ENCODE measurements around the gene FXR2.

FXR2 gene

DNA sequence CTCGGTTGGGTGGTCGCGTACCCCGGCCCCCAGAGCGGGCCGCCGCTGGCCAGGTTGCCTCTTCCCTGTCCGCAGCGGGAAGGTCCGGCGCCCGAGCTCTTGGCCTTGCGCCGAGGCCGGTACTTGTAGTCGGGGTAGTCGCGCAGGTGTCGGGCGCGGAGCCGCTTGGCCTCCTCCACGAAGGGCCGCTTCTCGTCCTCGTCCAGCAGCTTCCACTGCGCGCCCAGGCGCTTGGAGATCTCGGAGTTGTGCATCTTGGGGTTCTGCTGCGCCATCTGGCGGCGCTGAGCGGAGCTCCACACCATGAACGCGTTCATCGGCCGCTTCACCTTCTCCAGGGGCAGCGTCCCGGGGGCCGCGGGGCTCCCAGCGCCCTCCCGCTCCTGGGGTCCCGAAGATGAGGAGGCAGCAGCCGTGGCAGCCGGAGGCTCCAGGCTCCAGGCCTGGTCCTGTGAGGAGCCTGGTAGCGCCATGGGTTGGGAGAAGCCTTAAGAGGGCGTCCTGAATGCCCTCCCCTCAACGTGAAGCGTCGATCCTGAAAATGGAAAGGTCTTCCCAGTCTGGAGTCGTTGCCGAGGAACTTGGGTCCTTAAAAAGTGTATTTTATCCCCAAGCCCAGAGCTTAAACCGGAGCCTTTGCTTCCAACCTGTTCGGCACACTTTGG lies 25.4 kb downstream of the FXR2 start:
- DNase-seq (ENCODE audit: low read depth, low spot score), result no peak

DNA sequence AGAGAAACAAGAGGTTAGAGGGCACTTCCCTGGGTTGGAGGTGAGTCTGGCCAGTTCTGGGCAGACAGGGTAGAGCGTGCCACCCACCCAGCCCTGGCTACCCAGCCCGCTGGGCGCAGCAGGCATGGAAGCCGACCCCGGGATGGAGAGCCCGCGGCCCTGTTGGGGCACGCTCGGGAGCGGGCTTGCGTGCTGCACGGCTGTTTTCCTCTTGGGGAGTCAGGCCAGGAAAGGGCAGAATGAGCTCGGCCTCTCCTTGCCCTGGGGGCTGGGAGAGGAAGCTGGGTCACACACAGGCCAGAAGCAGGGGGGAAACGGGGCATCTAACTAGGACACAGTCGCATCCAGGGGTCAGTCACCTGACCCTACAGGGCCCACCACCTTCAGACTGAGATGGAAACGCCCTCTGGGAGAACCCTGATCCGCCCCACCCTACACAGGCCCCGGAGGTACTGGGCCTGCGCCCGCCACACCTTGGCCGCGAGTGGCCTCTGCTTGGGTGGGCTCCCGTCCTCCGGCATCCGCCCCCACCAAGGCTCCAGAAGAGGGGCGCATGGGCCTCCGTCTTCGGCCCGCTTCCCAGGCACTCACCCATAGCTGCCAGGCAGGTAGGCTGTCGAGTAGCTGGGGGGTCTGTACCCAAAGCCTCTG lies 26.0 kb downstream of the FXR2 start:
- no peak for DNase-seq (ENCODE audit: low read depth, low spot score)

DNA sequence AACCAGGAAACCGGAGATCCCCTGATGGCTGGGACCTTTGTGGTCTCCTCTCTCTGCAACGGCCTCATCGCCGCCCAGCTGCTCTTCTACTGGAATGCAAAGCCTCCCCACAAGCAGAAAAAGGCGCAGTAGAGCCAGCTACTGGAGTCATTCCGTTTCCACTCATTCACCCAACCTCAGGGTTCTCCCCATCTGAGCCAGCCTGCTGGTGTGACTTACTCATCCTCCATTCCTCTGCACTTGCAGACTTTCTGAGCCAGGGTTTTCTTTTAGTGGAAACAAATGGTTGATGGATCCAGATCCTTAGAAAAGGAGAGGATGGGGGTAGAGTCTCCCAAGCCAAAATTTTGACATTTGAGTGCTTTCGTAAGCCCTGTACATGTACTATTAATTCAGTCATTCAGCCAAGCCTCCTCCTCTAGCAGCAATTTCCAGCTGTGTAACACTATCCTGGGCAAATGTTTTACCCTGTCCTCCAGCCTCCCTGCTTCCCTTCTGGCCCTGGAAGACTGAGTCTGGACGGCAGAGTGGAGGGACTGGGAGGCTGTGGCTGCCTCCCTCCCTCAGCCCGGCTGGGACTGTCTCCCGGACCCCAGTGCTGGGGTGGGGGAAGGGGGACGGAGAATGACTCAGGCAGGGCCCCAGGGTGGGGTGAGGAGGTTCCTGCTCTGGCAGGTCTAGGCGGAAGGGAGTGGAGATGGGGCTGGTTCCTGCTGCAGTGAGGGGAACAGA lies 27.1 kb downstream of the FXR2 start:
- no peak for DNase-seq (ENCODE audit: low read depth, low spot score)

DNA sequence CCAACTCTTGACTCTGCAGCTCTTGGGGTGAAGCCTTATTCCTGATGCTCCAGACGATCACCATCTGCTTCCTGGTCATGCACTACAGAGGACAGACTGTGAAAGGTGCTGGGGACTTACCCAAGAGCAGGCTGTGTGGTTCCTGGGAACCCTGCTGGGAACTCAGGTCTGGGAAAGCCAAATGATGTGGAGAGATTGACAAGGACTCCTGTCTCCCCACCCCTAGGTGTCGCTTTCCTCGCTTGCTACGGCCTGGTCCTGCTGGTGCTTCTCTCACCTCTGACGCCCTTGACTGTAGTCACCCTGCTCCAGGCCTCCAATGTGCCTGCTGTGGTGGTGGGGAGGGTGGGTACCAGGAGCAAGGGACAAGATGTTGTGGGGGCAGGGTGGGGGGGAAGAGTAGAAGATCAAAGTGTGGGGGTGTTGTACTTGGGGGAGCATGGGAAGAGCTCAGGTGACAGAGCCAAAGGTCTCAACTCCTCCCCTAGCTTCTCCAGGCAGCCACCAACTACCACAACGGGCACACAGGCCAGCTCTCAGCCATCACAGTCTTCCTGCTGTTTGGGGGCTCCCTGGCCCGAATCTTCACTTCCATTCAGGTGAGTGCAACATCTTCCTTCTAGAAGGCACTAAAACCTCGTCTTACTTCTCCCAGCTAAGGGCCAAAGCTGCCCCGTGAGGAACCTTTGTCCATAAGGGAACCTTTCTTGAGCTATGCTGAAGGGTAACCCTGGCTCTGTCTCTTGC lies 27.9 kb downstream of the FXR2 start:
- no peak for DNase-seq (ENCODE audit: low read depth, low spot score)

DNA sequence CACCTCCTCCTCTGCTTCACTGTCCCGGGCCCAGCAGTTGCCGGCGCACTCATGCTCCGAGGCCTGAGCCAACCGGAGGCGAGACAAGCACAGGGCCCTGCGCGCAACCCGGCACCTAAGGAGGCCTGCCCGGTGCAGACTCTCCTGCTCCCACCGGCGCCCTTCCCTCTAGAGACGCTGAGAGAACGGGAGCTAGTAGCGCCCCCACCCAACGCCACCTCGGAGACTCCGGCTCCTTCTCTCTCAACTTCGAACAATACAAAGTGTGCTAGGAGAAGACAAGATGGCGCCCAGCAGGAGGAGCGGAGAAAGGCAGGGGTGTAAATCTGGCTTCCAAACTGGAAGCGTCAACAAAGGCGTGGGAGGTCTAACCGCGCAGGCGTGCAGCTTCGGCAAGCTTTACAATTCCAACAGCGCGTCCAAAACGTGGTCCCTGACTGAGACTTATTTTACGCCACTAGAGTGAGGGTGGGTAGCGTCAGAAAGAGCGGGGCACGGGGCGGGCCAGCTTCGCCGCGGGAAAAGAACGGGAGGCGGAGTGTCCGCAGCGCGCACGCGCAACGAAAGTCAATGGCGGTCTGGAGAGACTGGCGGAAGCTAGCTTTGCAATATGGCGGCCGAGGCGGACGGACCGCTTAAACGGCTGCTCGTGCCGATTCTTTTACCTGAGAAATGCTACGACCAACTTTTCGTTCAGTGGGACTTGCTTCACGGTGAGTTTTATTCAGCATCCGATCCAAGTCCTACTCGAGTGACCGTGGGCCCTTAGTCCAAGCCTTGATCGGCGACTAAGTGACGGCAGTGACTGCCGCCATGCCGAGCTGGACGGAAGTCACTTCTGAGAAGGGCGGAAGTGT lies 31.2 kb downstream of the FXR2 start, which contains the start of gene MPDU1:
TSS of gene MPDU1 (plus strand) at position 600 of the 857 bp plus-strand sequence. CDS start at position 611, 11 bp downstream.
- DNase-seq (ENCODE audit: low read depth, low spot score), result peak; percentile 84

DNA sequence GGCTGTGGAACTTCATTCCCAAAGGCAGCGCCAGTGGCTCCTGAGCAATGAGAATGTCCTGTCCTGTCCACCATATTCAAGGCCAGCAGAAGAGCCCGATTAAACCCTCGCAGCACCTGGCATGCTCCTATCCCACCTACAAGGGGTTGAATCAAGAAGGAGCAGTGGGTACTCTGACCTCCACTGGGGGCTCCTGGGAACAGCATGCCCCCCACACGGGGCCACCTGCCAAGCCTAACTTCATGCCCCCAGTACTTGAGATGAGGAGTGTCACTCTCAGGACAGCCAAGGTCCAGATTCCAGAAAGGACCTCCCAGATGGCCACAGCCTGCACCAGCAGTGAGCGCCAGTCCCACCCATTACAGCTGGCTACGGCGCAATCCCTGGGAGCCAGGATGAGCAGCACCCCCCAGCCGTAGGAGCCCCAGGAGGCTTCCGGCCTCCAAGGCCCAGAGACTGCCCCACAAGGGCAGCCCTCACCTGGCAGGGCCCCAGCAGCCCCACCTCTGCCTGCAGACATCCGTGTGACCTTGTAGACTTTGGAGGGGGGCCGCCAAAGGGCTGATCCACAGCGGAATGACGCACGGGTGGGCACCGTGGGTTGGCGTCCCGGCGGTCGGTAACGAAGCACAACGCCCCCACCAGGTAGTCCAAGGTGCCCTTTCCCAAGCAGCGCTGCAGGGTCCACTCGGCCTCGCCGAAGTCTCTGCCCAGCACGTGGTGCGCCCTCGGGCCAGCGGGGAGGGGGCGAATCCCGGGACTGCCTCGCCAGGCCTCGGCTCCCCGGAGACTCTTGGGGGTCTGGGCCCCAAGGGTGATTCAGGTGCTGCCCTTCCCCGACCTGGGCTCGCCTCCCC lies 32.1 kb downstream of the FXR2 start:
- no peak for DNase-seq (ENCODE audit: low read depth, low spot score)

DNA sequence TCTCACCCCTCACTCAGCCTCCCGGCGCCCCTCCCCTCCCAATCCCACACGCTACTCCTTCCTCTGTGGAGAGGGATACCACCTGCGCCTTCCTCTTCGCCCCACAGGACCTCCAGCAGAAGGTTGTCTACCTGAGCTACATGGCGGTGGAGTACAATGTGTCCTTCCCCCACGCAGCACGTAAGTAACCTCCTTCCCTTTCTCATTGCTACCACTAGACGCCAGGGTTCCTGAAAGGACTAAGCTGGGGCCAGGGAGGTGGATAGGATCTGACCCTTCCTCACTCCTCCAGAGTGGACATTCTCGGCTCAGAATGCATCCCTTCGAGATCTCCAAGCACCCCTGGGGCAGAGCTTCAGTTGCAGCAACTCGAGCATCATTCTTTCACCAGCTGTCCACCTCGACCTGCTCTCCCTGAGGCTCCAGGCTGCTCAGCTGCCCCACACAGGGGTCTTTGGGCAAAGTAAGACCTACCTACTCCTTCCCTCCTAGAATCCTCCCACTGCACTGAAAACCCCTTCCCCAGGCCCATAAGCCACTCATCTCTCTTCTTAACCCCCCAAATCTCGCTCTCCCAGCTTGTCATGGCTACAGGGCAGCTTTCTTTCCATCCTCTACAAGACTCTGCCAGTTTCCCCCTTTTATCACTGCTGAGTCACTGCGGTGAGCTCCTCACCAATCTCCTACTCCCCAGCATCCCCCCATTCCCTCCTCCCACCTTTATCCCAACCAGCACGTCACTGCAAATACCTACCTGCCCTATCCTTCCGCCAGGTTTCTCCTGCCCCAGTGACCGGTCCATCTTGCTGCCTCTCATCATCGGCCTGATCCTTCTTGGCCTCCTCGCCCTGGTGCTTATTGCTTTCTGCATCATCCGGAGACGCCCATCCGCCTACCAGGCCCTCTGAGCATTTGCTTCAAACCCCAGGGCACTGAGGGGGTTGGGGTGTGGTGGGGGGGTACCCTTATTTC lies 33.8 kb downstream of the FXR2 start:
- no peak for DNase-seq (ENCODE audit: low read depth, low spot score)

DNA sequence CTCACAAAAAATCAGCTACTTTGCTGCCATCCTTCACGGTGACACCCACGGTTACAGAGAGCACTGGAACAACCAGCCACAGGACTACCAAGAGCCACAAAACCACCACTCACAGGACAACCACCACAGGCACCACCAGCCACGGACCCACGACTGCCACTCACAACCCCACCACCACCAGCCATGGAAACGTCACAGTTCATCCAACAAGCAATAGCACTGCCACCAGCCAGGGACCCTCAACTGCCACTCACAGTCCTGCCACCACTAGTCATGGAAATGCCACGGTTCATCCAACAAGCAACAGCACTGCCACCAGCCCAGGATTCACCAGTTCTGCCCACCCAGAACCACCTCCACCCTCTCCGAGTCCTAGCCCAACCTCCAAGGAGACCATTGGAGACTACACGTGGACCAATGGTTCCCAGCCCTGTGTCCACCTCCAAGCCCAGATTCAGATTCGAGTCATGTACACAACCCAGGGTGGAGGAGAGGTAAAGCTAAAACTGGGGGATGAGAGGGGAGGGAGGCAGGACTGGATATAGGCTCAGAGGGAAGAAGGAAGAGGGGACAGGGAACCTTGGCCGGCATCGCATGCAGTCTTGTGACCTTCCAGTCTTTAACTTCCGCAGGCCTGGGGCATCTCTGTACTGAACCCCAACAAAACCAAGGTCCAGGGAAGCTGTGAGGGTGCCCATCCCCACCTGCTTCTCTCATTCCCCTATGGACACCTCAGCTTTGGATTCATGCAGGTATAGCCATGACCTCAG lies 34.7 kb downstream of the FXR2 start:
- no peak for DNase-seq (ENCODE audit: low read depth, low spot score)

DNA sequence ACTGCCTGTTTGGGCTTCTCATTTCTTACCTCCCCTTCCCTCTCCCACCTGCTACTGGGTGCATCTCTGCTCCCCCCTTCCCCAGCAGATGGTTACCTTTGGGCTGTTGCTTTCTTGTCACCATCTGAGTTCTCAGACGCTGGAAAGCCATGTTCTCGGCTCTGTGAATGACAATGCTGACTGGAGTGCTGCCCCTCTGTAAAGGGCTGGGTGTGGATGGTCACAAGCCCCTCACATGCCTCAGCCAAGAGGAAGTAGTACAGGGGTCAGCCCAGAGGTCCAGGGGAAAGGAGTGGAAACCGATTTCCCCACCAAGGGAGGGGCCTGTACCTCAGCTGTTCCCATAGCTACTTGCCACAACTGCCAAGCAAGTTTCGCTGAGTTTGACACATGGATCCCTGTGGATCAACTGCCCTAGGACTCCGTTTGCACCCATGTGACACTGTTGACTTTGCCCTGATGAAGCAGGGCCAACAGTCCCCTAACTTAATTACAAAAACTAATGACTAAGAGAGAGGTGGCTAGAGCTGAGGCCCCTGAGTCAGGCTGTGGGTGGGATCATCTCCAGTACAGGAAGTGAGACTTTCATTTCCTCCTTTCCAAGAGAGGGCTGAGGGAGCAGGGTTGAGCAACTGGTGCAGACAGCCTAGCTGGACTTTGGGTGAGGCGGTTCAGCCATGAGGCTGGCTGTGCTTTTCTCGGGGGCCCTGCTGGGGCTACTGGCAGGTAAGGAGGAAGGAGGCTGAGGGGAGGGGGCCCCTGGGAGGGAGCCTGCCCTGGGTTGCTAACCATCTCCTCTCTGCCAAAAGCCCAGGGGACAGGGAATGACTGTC lies 35.5 kb downstream of the FXR2 start, which contains the start of gene CD68:
TSS of gene CD68 (plus strand) at position 638 of the 833 bp plus-strand sequence. CDS start at position 678, 40 bp downstream.
- peak; percentile 50 for DNase-seq (ENCODE audit: low read depth, low spot score)

DNA sequence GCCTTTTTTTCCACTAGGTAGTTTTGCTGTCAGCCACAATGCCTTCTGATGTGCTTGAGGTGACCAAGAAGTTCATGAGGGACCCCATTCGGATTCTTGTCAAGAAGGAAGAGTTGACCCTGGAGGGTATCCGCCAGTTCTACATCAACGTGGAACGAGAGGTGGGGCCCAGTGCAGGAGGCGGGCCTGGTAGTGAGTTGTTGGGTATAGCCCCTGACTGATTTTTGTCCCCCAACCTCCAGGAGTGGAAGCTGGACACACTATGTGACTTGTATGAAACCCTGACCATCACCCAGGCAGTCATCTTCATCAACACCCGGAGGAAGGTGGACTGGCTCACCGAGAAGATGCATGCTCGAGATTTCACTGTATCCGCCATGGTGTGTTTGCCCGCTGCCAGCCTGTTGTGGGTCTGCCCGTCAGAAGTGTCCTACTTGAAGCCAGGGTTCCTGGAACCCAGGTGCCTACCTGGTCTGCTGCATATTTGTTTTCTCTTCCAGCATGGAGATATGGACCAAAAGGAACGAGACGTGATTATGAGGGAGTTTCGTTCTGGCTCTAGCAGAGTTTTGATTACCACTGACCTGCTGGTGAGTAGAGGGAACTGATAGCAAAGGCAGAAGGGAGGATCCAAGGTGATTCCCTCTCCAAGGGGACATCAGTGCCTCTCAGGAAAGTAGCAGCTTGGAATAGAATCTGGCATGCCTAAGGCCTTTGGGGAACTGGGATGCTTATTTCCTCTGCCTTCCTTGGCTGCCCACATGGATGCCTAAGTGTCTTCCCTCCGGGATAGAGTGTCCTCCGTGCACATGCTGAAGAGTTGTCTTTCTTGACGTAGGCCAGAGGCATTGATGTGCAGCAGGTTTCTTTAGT lies 37.1 kb downstream of the FXR2 start:
- no peak for DNase-seq (ENCODE audit: low read depth, low spot score)

DNA sequence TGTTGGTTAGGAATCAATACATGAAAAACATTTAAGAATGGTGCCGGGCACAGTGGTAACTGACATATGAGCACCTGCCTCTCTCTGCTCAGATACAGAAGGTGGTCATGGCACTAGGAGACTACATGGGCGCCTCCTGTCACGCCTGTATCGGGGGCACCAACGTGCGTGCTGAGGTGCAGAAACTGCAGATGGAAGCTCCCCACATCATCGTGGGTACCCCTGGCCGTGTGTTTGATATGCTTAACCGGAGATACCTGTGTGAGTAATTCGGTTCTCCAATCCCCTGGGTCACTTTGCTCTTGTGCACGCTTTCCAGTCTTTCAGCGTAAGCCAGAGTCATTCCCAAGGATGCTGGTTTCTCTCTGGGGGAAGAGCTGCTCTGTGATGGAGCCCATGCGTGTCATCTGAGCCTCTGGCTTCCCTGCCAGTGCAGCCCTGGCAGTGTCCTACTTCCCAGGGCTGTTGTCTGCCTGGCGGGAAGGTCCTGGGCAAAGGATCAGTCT lies 38.2 kb downstream of the FXR2 start:
- no peak for DNase-seq (ENCODE audit: low read depth, low spot score)

DNA sequence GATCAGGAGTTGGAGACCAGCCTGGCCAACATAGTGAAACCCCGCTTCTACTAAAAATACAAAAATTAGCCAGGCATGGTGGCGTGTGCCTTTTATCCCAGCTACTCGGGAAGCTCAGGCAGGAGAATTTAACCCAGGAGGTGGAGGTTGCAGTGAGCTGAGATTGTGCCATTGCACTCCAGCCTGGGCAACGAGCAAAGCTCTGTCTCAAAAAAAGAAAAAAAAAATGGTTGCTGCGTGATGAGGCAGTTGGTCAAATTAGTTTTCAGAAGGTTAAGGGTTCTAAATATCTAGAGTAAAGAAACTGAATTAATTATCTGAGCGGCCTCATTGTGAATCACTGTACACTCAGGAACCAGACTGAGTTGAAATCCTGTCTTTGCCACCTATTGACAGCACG lies 38.7 kb downstream of the FXR2 start:
- DNase-seq (ENCODE audit: low read depth, low spot score), result no peak

DNA sequence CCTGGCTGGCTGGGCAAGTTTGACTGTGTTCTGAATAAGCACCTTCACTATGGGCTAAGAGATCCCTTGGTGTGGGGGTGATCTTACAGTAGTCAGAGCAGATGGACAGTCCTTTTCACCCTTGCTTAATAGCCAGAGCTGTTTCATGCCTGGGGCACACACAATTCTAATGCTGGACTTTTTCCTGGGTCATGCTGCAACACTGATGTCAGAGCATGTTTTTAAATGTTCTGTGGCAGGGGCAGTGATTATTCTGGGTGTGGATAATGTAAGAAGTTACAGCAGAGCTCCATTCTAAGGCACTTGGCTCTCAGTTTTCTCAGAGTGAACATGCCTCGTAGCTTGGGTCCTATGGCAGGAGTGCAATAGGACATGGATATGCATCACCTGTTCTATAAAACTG lies 39.2 kb downstream of the FXR2 start:
- no peak for DNase-seq (ENCODE audit: low read depth, low spot score)

DNA sequence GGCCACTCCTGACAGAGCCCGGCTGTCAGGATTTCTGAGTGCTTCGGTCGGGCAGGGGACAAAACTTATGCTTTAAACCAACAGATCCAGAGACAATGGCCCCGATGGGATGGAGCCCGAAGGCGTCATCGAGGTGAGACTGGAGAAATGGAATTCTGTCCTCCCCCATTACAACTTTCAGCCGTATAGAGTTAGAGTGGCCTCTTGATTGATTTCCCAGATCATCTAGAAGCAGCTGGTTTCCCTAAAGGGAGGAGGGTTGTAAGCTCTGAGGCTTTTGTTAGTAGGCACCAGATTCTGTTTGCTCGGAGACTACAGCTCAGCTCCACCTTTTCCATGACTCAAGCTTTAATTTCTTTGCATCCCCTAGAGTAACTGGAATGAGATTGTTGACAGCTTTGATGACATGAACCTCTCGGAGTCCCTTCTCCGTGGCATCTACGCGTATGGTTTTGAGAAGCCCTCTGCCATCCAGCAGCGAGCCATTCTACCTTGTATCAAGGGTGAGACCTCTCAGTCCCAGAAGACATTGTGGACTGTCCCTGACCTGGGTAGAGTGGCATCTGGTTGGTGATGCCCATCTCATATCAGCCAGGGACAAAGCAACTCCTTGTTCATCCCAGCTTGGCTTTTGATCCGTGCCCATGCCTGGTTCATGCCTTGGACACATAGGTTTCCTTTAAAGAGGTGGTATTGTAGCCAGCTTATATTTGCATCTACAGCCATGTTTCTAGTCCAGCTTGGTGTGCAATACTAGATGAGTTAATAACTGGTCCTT lies 40.3 kb downstream of the FXR2 start:
- DNase-seq (ENCODE audit: low read depth, low spot score), result no peak
